Measurements from ENCODE around the gene ZNF18.
"Not testable (repeated sequence)": the region's sequence is repeated elsewhere in the genome, so short reads cannot be mapped to it uniquely, and the experiment has no call there.

The ZNF18 gene

DNA sequence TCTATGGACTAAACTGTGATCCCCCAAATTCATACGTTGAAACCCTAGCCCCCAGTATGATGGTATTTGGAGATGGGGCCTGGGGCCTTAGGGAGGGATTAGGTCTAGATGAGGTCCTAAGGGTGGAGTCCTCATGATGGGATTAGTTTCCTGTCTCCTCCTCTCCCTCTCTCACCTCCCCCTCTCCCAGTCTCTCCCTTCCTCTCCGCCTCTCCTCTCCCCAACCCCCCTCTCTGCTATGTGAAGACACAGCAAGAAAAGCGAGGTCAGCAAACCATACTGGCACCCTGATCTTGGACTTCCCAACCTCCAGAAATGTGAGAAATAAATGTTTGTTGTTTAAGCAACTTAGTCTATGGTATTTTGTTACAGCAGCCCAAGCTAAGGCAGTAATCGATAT, 15.4 kb downstream of the ZNF18 start:
- DNase-seq, result no peak

DNA sequence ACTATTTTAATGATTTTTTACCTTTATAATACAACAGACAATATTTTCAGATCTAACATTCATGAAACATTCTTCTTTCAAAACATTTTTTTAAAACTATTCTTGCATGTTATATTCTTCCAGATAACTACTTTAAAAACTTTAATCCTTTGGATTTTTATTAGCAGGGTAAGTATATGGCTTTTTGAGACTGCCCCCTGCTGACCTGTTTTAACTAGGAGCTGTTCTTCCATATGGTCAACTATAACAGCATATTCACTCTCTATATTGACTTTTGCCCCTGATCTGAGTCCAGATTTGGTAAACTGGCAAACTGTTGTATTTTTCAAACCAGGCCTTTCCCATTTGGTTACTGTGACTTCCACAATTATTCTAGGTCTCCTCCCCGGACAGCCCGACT, 16.5 kb downstream of the ZNF18 start:
- no peak for DNase-seq

DNA sequence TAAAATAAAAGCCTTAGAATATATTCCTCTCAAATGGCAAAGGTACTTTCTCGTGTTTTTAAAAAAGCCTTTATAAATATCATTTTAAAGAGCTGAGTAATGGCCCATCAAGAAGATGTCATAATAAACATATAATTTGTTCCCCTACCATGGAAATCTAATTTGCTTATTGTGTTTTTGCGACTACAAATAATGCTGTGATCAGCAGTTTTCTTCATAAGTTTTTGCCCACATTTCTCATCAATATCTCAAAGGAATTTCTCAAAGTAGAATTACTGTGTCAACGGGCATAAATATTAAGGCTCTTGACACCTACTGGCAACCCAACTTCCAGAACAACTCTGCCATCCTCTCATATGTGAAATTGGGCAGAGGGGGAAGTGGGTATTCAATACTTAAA, 17.5 kb downstream of the ZNF18 start:
- no peak for DNase-seq

DNA sequence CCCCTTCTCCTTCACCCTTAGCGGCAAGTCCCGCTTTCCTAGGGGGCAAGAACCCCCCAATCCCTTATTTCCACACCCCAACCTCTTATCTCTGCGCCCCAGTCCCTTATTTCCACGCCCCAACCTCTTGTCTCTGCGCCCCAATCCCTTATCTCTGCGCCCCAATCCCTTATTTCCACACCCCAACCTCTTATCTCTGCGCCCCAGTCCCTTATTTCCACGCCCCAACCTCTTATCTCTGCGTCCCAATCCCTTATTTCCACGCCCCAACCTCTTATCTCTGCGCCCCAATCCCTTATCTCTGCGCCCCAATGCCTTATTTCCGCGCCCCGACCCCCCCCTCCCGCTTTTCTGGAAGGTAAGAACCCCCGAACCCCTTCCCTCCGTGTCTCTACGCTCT, 24.5 kb downstream of the ZNF18 start:
- not testable (repeated sequence) for DNase-seq

DNA sequence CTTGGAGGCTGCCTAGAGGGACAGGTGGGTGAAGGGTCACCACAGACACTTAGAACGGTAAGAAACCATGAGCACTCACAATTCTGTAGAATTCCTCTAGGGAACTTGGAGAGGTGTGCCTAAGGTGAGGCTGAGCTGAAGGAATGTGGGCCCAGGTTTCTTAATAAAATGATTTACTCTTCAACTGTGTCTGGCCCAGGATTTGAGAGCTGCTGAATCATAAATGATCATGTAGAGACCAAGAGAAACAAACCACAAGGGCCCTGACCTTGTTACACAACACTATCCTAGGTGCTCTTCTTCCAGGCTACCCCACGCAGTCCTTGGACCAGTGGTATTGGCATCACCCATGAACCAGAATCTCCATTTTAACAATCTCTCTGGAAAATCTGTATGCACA, 27.7 kb downstream of the ZNF18 start:
- no peak for DNase-seq

DNA sequence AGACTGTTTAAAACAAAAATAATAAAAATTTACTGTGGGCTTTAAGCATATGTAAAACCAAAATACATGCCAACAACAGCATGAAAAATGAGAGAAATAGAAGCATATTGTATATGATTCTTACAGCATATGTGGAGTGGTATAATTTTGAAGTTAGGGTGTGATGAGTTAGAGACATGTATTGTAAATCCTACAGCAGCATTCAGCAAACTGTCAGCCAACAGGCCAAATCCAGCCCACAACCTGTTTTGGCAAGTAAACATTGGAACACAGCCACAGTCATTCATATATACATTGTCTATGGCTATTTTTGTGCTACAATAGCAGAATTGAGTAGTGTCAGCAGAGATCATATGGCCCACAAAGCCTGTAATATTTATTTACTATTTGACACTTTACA, 42.3 kb downstream of the ZNF18 start:
- DNase-seq, result no peak

DNA sequence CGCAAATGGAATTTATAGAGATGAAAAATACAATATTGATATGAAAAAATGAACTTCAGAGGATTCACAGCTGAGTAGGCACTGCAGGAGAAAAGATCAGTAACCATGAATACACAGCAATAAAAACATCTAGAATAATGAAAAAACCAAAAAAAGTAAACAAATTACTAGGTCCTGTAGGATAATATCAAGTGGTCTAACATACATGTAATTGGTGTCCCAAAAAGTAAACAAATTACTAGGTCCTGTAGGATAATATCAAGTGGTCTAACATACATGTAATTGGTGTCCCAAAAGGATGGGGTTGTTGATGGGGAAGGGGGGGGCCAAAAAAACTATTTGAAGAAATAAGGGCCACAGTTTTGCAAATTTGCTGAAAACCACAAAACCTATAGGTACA, 43.4 kb downstream of the ZNF18 start:
- no peak for DNase-seq

DNA sequence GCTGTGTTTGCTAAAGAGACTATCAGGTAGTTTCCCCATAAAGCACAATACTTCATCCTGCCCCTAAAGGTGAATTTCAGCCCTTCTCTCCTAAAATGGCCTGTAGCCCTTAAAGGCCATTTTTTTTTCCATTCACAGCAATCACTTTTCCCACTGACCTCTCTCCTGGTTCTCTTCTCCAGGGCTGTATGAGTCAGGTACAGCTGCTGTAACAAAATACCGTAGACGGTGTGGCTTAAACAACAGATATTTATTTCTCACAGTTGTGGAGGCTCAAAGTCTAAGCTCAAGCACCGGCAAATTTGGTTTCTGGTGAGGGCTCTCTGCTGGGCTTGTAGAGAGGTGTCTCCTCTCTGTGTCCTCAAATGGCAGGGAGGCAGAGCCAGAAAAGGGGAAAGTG, 44.7 kb downstream of the ZNF18 start:
- no peak for DNase-seq

DNA sequence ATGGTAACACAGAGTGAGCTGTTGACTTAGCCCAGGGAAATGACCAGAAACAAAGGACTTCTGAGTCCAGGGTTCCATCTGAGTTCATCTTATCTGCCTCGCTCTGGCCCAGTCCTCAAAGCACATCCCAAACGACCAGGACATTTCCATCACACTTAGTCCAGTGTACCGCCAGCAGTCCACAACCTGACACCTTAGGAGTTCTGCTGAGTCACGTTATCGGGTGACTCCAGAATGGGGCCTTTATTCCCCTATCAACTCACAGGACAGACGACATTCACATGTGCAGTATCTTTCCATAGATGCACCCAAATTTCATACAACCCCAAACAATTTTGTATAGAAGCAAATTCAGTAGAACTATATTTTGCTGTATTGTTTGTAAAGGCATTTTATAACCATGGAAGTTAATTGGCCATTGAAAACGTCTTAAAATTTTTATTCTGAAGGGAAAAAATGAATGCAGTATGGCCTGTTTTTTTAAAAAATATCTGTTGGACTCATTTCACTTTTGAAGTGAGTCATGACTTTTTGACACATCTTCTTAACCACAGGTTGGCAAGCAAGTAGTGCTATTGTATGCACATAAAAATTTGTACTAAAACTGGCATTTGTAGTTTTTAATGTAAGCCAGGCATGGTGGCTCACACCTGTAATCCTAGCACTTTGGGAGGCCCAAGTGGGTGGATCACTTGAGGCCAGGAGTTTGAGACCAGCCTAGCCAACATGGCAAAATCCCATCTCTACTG, 46.3 kb downstream of the ZNF18 start:
- DNase-seq, result no peak

DNA sequence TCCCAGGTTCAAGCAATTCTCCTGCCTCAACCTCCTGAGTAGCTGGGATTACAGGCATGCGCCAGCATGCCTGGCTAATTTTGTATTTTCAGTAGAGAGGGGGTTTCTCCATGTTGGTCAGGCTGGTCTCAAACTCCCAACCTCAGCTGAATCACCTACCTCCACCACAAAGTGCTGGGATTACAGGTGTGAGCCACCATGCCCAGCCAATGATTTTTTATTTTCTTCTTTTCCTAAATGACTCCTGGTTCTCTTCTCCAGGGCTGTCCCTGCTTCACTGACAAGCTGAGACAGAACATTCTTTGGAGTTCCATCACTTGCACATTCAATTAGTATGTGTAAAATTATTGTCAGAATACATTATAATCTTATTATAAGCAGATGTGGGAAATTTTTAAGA, 47.7 kb downstream of the ZNF18 start:
- not testable (repeated sequence) for DNase-seq

DNA sequence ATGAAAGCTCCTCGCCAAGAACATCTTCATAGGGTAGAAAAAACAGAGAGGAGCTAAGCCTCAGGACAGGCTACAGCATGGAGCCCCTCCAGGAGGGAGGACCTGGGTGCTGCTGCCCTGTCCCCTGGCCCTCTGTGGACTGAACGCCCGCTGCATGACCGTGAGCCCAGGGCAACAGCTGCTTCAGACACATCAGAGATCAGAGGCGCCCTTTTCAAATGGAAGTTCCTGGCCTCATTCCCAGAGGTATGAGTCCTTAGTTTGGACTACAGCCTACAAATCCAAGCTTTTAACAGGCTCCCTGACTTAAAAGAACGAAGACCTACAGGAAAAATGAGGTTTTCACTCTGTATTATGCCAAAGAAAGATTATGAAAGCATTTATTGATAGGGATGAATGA, 48.5 kb downstream of the ZNF18 start:
- no peak for DNase-seq

DNA sequence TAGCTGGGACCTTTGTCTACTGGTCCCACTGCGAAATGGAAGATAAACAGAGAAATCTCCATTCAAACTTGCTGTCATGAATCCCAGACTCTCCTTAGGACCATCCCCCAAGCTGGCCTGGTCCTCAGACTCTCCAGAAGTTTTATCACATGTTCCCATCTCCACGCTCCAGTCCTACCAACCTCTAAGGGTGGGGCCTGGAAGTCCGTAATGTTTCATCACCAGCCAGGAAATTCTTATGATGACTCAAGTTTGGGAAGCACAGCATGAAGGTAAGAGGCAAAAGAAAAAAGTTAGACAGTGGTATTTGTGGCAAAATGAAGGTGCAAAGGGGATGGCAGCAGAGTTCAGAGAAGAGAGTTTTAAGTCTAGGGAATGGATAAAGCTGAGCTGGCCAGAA, 52.7 kb downstream of the ZNF18 start:
- no peak for DNase-seq

DNA sequence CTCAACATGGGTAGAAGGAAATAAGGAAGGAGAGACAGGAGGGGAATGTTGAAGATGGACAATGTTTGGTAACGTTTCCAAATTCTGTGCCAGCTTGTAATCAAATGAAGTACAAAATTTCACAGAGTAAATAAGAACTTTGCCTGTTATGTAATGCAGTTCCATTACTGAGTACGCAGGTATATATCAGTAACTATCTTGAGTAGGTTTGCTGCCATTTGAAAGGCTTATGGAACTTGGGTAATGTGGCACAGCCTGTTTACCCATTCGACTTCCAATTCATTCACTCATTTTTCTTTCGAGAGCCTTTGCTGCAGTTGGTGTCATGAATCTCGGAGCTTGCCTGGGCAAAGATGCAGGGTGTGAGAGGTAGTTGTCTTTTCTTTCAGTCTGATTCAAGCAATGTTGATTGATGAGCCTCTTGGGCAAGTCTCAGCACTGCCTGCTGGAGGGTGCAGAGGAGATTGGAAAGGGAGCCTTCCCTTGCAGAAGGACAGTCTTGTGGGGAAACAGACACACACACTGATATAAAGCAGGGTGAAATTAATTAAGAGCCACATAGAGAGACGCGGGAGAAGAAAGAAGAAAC, 53.4 kb downstream of the ZNF18 start:
- DNase-seq, result no peak

DNA sequence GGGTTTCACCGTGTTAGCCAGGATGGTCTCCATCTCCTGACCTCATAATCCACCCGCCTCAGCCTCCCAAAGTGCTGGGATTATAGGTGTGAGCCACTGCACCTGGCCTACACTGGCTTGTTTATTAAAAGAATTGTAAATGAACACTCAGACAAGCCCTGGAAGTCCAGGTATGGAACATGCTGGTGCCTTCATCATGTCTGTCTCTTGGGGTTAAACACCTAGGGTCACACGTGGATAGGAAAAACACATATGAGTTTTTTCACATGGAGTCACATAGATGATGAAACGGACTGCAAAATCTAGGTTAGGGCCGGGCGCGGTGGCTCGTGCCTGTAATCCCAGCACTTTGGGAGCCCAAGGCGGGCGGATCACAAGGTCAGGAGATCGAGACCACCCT, 54.2 kb downstream of the ZNF18 start:
- not testable (repeated sequence) for DNase-seq

DNA sequence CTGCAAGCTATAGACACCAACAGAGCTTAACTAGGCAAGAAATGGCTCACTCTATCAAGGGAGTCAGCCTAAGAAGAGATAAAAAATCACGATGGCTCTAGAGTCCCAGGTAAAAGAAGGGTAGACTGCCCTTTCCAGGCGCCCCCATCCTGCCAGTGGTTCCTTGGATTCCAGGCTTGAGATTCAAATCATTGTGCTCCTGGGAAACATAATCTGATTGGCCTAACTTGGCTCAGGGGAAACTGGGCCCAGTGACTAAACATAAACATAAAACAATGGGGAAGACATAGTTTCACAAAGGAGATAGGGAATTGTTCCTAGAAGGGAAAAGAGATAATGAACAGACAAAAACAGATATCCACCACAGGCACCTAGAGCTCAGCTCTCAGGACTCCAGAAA, 56.4 kb downstream of the ZNF18 start:
- no peak for DNase-seq

DNA sequence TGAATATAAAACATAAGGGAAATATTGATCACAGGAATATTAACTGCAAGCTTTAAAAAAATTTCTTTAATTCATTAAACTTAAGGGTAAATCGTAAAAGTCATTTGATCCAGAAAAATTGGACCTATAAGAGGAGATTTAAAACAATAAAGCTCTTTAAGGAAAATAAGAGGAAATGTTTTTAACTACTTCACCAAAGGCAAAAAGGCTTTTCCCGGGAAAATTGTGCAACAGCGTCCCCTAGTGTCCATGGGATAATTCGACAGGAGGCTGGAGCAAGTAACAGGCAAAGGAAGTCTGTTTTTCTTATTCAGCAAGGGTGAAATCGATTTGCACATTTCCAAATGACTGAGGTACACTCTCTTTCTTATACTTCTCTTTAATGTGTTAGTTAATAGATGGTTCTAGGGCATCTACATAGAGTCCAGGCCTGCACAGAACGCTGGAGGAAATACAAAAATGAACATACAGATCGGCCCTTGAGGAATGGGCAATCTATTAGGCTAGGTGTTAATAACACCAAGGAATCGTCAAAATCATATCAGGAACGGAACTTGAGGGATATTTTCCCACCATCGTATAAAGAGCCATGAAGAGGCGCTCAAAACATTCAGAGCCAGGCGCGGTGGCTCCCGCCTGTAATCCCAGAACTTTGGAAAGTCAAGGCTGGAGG, 61.4 kb downstream of the ZNF18 start:
- DNase-seq, result no peak

DNA sequence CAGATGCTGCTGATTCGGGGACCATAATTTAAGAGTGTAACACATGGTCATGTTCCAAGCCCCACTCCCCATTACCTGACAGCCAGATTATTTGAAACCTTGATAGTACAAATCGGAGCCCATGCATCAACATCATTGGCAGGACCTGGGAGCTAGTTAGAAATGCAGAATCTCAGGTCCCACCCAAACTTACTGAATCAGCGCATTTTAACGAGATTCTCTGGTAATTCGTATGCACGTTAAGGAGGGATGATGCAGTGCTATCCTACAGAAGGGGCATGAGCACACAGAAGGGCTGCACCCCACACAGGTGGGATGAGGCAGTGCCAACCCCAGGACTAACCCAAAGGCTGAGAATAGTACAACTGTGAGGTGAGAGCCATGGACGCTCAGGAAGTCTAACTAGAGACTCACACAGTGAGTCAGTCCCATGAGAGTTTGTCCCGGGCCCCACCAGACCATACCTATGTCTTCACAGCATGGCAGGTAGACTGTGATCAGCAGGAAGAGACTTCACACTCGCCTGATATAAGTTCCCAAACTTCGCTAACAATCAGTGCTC, 64.9 kb downstream of the ZNF18 start:
- no peak for DNase-seq

DNA sequence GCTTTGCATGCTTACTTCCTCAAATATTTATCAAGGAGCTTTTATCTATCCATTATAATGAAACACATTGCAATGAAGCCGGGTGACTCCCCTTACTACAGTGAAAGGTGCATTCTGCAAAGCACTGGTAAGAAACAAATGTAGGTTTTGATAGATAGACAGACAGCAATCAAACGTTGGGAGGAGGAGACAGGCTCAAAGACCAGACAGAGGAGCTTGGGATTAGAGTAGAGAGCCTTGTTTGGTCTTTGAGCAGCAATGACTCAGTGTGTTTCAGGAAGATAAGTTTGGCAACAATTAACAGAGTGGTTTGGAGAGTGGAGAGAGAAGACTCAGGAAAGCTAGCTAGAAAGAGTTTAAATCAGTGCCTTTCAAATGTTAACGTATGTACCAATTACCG, 68.8 kb downstream of the ZNF18 start:
- DNase-seq, result no peak

Data from CD4-positive, alpha-beta T cell treated with Interleukin-4 for 1 hour (primary cell).